SK-N-SH treated with all-trans-retinoic acid at 6 μM for 48 hours (cell line): ENCODE results near the gene PLCB2.

Experiments used
- ATAC-seq: fragments of 200-7000 bp; cut with Tn5 transposase; 3 replicates; pipeline ENCODE4 v1.9.1; 2020; ENCODE audit warnings: mild to moderate bottlenecking, moderate library complexity
- ARNTL ChIP-seq: fragments of 450-650 bp; formaldehyde crosslinking; IDR thresholded peaks from 2 replicates; pipeline ENCODE4 v1.5.0; 2020; ENCODE audit warnings: low read depth, mild to moderate bottlenecking, moderate library complexity, borderline replicate concordance
- CSDC2 ChIP-seq: fragments of 250-450 bp; sonication (Bioruptor Pico); IDR thresholded peaks from 2 replicates; pipeline ENCODE4 v1.5.0; 2020; ENCODE audit warnings: mild to moderate bottlenecking, moderate library complexity
- ESRRG ChIP-seq: fragments of 250-450 bp; sonication (Bioruptor Pico); IDR thresholded peaks from 2 replicates; pipeline ENCODE4 v1.6.1; 2021; ENCODE audit warnings: mild to moderate bottlenecking
- ISL1 ChIP-seq: fragments of 250-450 bp; sonication (Bioruptor Pico); IDR thresholded peaks from 2 replicates; pipeline ENCODE4 v2.1.2; 2022; ENCODE audit warnings: mild to moderate bottlenecking, moderate library complexity
- OSR1 ChIP-seq: fragments of 250-450 bp; sonication (Bioruptor Pico); IDR thresholded peaks from 2 replicates; pipeline ENCODE4 v1.8.0; 2022; ENCODE audit warnings: moderate library complexity, mild to moderate bottlenecking, inconsistent platforms
- POU6F1 ChIP-seq: fragments of 250-450 bp; sonication (Bioruptor Pico); IDR thresholded peaks from 2 replicates; pipeline ENCODE4 v1.8.0; 2021; ENCODE audit warnings: low read depth, mild to moderate bottlenecking, moderate library complexity, borderline replicate concordance
- PPARA ChIP-seq: fragments of 250-450 bp; sonication (Bioruptor Pico); IDR thresholded peaks from 2 replicates; pipeline ENCODE4 v1.5.0; 2020; ENCODE audit warnings: mild to moderate bottlenecking, borderline replicate concordance
- SNAI2 ChIP-seq: fragments of 250-450 bp; sonication (Bioruptor Pico); IDR thresholded peaks from 2 replicates; pipeline ENCODE4 v1.5.0; 2020; ENCODE audit warnings: mild to moderate bottlenecking, moderate library complexity
- TCF4 ChIP-seq: fragments of 250-450 bp; sonication (Bioruptor Pico); IDR thresholded peaks from 2 replicates; pipeline ENCODE4 v1.8.0; 2021; ENCODE audit warnings: mild to moderate bottlenecking, moderate library complexity, borderline replicate concordance
- TOX ChIP-seq: fragments of 250-450 bp; sonication (Bioruptor Pico); IDR thresholded peaks from 2 replicates; pipeline ENCODE4 v1.8.0; 2021; ENCODE audit warnings: mild to moderate bottlenecking, moderate library complexity, borderline replicate concordance
- ZC3H10 ChIP-seq: fragments of 250-450 bp; sonication (Bioruptor Pico); IDR thresholded peaks from 2 replicates; pipeline ENCODE4 v1.5.1; 2021; ENCODE audit warnings: mild to moderate bottlenecking, moderate library complexity
- ZFP3 ChIP-seq: fragments of 250-450 bp; sonication (Bioruptor Pico); IDR thresholded peaks from 2 replicates; pipeline ENCODE4 v1.5.0; 2020; ENCODE audit warnings: mild to moderate bottlenecking, moderate library complexity
- ZNF70 ChIP-seq: fragments of 450-650 bp; formaldehyde crosslinking; IDR thresholded peaks from 2 replicates; pipeline ENCODE4 v1.5.0; 2020; ENCODE audit warnings: mild to moderate bottlenecking, moderate library complexity
- TF ChIP-seq, protein P1 (sequence below): fragments of 250-450 bp; sonication (Bioruptor Pico); IDR thresholded peaks from 2 replicates; pipeline ENCODE4 v1.8.0; 2020; ENCODE audit warnings: mild to moderate bottlenecking, moderate library complexity, borderline replicate concordance
- TF ChIP-seq, protein P2 (sequence below): fragments of 250-450 bp; sonication (Bioruptor Pico); IDR thresholded peaks from 2 replicates; pipeline ENCODE4 v1.5.1; 2020; ENCODE audit warnings: low read depth, mild to moderate bottlenecking, moderate library complexity
- TF ChIP-seq, protein P3 (sequence below): fragments of 250-450 bp; sonication (Bioruptor Pico); IDR thresholded peaks from 2 replicates; pipeline ENCODE4 v1.5.0; 2020; ENCODE audit warnings: mild to moderate bottlenecking, moderate library complexity
- TF ChIP-seq, protein P4 (sequence below): fragments of 250-450 bp; sonication (Bioruptor Pico); IDR thresholded peaks from 2 replicates; pipeline ENCODE4 v1.5.1; 2021; ENCODE audit warnings: mild to moderate bottlenecking, moderate library complexity

The PLCB2 gene

GRCh38 chr15:40333922-40334492 is 26.3 kb upstream of the PLCB2 start:
- ATAC-seq = no peak
- TF ChIP-seq, protein P1, sequence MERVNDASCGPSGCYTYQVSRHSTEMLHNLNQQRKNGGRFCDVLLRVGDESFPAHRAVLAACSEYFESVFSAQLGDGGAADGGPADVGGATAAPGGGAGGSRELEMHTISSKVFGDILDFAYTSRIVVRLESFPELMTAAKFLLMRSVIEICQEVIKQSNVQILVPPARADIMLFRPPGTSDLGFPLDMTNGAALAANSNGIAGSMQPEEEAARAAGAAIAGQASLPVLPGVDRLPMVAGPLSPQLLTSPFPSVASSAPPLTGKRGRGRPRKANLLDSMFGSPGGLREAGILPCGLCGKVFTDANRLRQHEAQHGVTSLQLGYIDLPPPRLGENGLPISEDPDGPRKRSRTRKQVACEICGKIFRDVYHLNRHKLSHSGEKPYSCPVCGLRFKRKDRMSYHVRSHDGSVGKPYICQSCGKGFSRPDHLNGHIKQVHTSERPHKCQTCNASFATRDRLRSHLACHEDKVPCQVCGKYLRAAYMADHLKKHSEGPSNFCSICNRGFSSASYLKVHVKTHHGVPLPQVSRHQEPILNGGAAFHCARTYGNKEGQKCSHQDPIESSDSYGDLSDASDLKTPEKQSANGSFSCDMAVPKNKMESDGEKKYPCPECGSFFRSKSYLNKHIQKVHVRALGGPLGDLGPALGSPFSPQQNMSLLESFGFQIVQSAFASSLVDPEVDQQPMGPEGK (CRISPR knock-in tag) = no peak
- no peak for TF ChIP-seq PPARA
- TF ChIP-seq TCF4 = no peak
- TF ChIP-seq, protein P2, sequence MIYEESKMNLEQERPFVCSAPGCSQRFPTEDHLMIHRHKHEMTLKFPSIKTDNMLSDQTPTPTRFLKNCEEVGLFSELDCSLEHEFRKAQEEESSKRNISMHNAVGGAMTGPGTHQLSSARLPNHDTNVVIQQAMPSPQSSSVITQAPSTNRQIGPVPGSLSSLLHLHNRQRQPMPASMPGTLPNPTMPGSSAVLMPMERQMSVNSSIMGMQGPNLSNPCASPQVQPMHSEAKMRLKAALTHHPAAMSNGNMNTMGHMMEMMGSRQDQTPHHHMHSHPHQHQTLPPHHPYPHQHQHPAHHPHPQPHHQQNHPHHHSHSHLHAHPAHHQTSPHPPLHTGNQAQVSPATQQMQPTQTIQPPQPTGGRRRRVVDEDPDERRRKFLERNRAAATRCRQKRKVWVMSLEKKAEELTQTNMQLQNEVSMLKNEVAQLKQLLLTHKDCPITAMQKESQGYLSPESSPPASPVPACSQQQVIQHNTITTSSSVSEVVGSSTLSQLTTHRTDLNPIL (CRISPR knock-in tag) = no peak
- no peak for TF ChIP-seq ZFP3 (CRISPR knock-in tag)
- no peak for TF ChIP-seq ESRRG (CRISPR knock-in tag)
- TF ChIP-seq POU6F1 (CRISPR knock-in tag) = no peak
- TF ChIP-seq ARNTL (CRISPR knock-in tag) = no peak
- TF ChIP-seq OSR1 = no peak
- no peak for TF ChIP-seq SNAI2 (CRISPR knock-in tag)
- TF ChIP-seq, protein P3, sequence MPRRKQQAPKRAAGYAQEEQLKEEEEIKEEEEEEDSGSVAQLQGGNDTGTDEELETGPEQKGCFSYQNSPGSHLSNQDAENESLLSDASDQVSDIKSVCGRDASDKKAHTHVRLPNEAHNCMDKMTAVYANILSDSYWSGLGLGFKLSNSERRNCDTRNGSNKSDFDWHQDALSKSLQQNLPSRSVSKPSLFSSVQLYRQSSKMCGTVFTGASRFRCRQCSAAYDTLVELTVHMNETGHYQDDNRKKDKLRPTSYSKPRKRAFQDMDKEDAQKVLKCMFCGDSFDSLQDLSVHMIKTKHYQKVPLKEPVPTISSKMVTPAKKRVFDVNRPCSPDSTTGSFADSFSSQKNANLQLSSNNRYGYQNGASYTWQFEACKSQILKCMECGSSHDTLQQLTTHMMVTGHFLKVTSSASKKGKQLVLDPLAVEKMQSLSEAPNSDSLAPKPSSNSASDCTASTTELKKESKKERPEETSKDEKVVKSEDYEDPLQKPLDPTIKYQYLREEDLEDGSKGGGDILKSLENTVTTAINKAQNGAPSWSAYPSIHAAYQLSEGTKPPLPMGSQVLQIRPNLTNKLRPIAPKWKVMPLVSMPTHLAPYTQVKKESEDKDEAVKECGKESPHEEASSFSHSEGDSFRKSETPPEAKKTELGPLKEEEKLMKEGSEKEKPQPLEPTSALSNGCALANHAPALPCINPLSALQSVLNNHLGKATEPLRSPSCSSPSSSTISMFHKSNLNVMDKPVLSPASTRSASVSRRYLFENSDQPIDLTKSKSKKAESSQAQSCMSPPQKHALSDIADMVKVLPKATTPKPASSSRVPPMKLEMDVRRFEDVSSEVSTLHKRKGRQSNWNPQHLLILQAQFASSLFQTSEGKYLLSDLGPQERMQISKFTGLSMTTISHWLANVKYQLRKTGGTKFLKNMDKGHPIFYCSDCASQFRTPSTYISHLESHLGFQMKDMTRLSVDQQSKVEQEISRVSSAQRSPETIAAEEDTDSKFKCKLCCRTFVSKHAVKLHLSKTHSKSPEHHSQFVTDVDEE = no peak
- no peak for TF ChIP-seq CSDC2 (CRISPR knock-in tag)
- no peak for TF ChIP-seq ZNF70 (CRISPR knock-in tag)

DNA sequence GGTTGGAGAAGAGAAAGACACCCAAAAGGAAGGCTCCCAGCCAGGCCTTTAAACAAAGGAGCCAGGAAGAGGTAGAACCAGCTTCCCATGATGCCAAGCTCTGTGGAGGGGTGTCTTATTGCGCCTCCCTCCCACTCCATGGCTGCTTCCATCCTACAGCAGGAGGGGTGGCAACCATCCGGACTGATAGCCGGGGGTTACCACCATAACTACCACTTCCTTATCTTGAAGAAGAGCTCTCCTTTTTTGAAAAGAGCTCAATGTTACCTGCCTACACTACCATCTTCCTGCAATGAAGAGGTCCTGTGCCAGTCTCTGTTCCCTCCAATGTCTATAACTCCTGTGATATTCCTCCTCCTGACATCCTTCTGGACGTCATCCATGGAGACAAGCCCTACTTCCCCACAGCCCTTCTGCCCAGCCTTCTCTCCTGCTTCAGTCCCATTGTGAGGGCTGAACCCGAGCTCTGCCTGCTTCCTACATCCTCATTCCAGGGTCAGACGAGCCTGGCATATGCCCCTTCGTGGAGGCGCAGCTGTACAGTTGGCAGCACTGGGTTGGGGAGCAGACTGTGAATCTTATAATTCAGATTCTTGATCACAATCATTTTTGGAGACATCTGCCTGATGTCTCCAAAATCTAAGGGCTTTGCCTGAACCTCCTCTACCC is 24.5 kb upstream of the PLCB2 start:
- TF ChIP-seq, protein P4, sequence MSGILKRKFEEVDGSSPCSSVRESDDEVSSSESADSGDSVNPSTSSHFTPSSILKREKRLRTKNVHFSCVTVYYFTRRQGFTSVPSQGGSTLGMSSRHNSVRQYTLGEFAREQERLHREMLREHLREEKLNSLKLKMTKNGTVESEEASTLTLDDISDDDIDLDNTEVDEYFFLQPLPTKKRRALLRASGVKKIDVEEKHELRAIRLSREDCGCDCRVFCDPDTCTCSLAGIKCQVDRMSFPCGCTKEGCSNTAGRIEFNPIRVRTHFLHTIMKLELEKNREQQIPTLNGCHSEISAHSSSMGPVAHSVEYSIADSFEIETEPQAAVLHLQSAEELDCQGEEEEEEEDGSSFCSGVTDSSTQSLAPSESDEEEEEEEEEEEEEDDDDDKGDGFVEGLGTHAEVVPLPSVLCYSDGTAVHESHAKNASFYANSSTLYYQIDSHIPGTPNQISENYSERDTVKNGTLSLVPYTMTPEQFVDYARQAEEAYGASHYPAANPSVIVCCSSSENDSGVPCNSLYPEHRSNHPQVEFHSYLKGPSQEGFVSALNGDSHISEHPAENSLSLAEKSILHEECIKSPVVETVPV = no peak
- TF ChIP-seq ARNTL (CRISPR knock-in tag) (no peak), ZNF70 (CRISPR knock-in tag) (no peak)
- ATAC-seq = no peak

GRCh38 chr15:40331637-40332036 is 23.9 kb upstream of the PLCB2 start:
- ATAC-seq = no peak
- TF ChIP-seq ISL1 = no peak
- TF ChIP-seq, protein P4 = no peak
- no peak for TF ChIP-seq ZFP3 (CRISPR knock-in tag)
- TF ChIP-seq ZC3H10 = no peak
- TF ChIP-seq TOX (CRISPR knock-in tag) = no peak
- TF ChIP-seq, protein P2 (CRISPR knock-in tag) = no peak
